Skeletal muscle cell (primary cell): Measurements from ENCODE around the gene VCAN.

Experiments
- DNase-seq: peaks from one replicate; pipeline ENCODE4 v3.0.0-alpha.2; 2010; ENCODE audit warnings: low read depth
- H3K4me3 ChIP-seq: 2 replicates; pipeline ENCODE4 v1.5.1; 2011; ENCODE audit warnings: low read depth, mild to moderate bottlenecking, control low read depth, low read length, moderate library complexity

The VCAN gene

DNA sequence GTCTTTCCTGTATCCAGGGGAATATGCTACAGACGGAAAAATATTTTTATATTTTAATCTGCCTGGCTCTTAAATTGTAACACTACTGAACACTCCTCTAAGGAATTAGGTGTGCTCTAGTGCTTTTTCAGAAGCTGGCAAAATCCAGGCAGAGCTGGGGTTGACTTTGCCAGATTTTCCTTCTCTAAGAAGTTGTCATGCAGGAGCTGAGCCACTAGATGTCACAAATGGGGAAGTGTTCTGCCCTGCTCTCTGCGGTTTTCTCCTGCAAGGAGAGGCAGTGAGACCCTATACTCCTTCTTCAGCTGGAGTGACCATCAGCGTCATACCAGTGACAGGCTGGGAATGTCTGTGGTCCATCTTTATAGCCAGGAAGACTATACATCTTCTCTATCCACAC is 136.6 kb downstream of the VCAN start:
- no peak for DNase-seq
- no peak overlapping the region for H3K4me3 ChIP-seq

DNA sequence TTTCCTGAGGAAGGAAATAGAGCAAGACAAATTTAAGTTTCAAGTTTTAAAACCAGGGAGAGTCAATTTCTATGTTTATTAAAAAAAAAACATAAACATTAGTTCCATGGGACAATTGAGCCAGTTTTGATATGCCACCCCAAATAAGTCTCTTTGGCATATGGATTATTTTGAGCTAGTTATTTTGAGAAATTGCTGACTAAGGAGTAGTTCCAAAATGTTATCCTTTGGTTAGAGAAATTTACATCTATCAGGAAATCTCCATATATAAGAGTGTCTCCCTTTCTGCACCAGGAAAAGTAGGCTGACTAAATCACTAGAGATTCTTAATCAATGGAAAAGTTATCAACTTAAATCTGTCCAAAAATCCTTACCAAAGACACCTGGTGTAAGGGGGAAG is 143.3 kb downstream of the VCAN start:
- DNase-seq, result no peak
- H3K4me3 ChIP-seq, result no peak overlapping the region

DNA sequence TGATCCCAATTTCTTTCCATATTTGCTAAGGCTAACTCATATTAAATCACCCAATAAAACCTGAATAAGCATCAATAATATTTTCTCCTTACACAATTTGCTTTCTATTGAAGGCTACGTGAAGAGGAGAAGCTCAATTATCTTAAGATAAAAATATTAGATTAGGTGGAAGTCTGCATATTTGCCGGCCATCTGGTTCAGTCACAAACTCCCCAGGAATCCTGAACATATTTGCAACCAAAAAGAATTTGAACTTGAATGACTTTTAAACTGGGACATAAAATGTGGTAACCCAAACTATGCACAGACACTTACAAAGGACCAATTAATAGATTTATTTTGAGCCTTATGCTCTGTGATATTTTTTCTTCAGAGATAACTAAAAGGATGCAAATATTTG is 156.8 kb downstream of the VCAN start:
- DNase-seq, result no peak
- no peak overlapping the region for H3K4me3 ChIP-seq
